DMS79 treated with DMSO at 0.1 percent for 48 hours (cell line): ENCODE data around the gene BTBD9.

Experiments
- DNase-seq: peaks from one replicate; lab custom pipeline; 2025; lab: John Stamatoyannopoulos, UW

Gene BTBD9

GRCh38 chr6:38554700-38555413, 84.9 kb downstream of the BTBD9 start:
- no peak for DNase-seq

GRCh38 chr6:38554014-38554413, 85.7 kb downstream of the BTBD9 start:
- DNase-seq = no peak

- DNase-seq = no peak
These were observed 87.6 kb downstream of the BTBD9 start for GRCh38 chr6:38552121-38552520.

GRCh38 chr6:38549795-38550194, 89.9 kb downstream of the BTBD9 start:
- no peak for DNase-seq

GRCh38 chr6:38549180-38549579, 90.5 kb downstream of the BTBD9 start:
- no peak for DNase-seq

GRCh38 chr6:38543022-38543421, 96.7 kb downstream of the BTBD9 start:
- no peak for DNase-seq

- no peak for DNase-seq
These were observed 97.7 kb downstream of the BTBD9 start for GRCh38 chr6:38542031-38542430.

GRCh38 chr6:38533064-38533463, 106.7 kb downstream of the BTBD9 start:
- no peak for DNase-seq

GRCh38 chr6:38531134-38531533, 108.6 kb downstream of the BTBD9 start:
- DNase-seq = no peak

- no peak for DNase-seq
These were observed 111.3 kb downstream of the BTBD9 start for GRCh38 chr6:38528196-38528965.

GRCh38 chr6:38527371-38527770, 112.4 kb downstream of the BTBD9 start:
- DNase-seq = no peak

- DNase-seq = no peak
These were observed 113.8 kb downstream of the BTBD9 start for GRCh38 chr6:38525888-38526287.

- DNase-seq = no peak
These were observed 115.1 kb downstream of the BTBD9 start for GRCh38 chr6:38524436-38525145.

GRCh38 chr6:38522322-38522721, 117.4 kb downstream of the BTBD9 start:
- no peak for DNase-seq

- DNase-seq = no peak
These were observed 121.0 kb downstream of the BTBD9 start for GRCh38 chr6:38518511-38519304.

- no peak for DNase-seq
These were observed 122.7 kb downstream of the BTBD9 start for GRCh38 chr6:38517005-38517404.

GRCh38 chr6:38514399-38514798, 125.3 kb downstream of the BTBD9 start:
- DNase-seq = no peak

GRCh38 chr6:38512211-38512610, 127.5 kb downstream of the BTBD9 start:
- DNase-seq = no peak

GRCh38 chr6:38510205-38510604, 129.5 kb downstream of the BTBD9 start:
- DNase-seq = no peak

GRCh38 chr6:38509713-38510112, 130.0 kb downstream of the BTBD9 start:
- no peak for DNase-seq

GRCh38 chr6:38508894-38509293, 130.8 kb downstream of the BTBD9 start:
- DNase-seq = no peak

GRCh38 chr6:38508286-38508685, 131.4 kb downstream of the BTBD9 start:
- no peak for DNase-seq
